KMS-11 (cell line): ENCODE results near the gene INTS6.

Experiments
- H2AFZ ChIP-seq: fragments of 200-600 bp; sonication (generic); 2 replicates; pipeline ENCODE4 v1.6.1; 2016; ENCODE audit warnings: antibody characterized with exemption, mixed run types, low read depth
- H3K27ac ChIP-seq: fragments of 200-600 bp; sonication (generic); 2 replicates; pipeline ENCODE4 v1.6.1; 2016; ENCODE audit warnings: mild to moderate bottlenecking, mixed run types
- H3K27me3 ChIP-seq: fragments of 200-600 bp; sonication (generic); 2 replicates; pipeline ENCODE4 v1.6.1; 2017; ENCODE audit warnings: mild to moderate bottlenecking, low read depth, mixed run types, moderate library complexity; ENCODE audit not compliant: insufficient read depth
- H3K36me3 ChIP-seq: fragments of 200-600 bp; sonication (generic); 2 replicates; pipeline ENCODE4 v1.6.1; 2017; ENCODE audit warnings: mild to moderate bottlenecking, mixed run types; ENCODE audit not compliant: insufficient read depth
- H3K4me1 ChIP-seq: fragments of 200-600 bp; sonication (generic); 2 replicates; pipeline ENCODE4 v1.6.1; 2016; ENCODE audit warnings: mild to moderate bottlenecking, low read depth, mixed run types; ENCODE audit not compliant: poor library complexity, severe bottlenecking
- H3K4me2 ChIP-seq: fragments of 200-600 bp; sonication (generic); 2 replicates; pipeline ENCODE4 v1.7.0; 2016; ENCODE audit warnings: mild to moderate bottlenecking, mixed run types
- H3K4me3 ChIP-seq: fragments of 200-600 bp; sonication (generic); IDR thresholded peaks from 2 replicates; pipeline ENCODE4 v1.6.1; 2017; ENCODE audit warnings: low read depth, low read length, mixed read lengths; ENCODE audit not compliant: insufficient read depth
- H3K79me2 ChIP-seq: fragments of 200-600 bp; sonication (generic); 2 replicates; pipeline ENCODE4 v1.6.1; 2016; ENCODE audit warnings: low read depth, mixed run types; ENCODE audit not compliant: insufficient read depth
- H3K9ac ChIP-seq: fragments of 200-600 bp; sonication (generic); 2 replicates; pipeline ENCODE4 v1.6.1; 2016; ENCODE audit warnings: mild to moderate bottlenecking, mixed run types
- H4K20me1 ChIP-seq: fragments of 200-600 bp; sonication (generic); 2 replicates; pipeline ENCODE4 v1.6.1; 2016; ENCODE audit warnings: mild to moderate bottlenecking, mixed run types; ENCODE audit not compliant: insufficient read depth
- TF ChIP-seq, protein P1 (sequence below): fragments of 200-600 bp; sonication (generic); conservative IDR thresholded peaks from 2 replicates; pipeline ENCODE4 v1.6.1; 2017; ENCODE audit warnings: low read depth, mild to moderate bottlenecking, antibody characterized with exemption, low read length, moderate library complexity, mixed read lengths

Gene INTS6

DNA sequence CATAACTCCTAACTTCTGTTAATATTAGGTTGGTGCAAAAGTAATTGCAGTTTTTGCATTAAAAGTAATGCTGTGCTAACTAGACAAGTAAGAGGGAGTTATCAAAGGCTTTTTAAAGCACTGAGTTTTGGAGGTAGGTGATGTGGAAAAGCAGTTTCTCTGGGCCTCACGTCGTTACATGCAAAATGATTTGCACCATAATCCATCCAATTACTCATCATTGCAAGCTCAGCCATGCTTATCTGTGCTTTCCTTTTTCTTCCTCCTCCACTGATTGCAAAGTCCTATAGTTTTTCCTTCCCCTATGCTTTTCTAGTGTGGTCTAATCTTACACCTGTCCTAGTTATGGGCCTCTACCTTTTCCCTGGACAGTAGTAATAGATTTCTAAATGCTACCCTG lies 35.4 kb upstream of the INTS6 start:
- no peak overlapping the region for H3K4me2 ChIP-seq
- H3K36me3 ChIP-seq, result no peaks in the 10 kb centered on the region
- no peak overlapping the region for H2AFZ ChIP-seq
- no peaks in the 10 kb centered on the region for H3K4me1 ChIP-seq
- H3K4me3 ChIP-seq, result no peak overlapping the region
- H3K79me2 ChIP-seq, result no peaks in the 10 kb centered on the region
- no peak overlapping the region for H3K9ac ChIP-seq
- no peaks in the 10 kb centered on the region for H4K20me1 ChIP-seq
- H3K27me3 ChIP-seq, result no peaks in the 10 kb centered on the region
- TF ChIP-seq, protein P1, sequence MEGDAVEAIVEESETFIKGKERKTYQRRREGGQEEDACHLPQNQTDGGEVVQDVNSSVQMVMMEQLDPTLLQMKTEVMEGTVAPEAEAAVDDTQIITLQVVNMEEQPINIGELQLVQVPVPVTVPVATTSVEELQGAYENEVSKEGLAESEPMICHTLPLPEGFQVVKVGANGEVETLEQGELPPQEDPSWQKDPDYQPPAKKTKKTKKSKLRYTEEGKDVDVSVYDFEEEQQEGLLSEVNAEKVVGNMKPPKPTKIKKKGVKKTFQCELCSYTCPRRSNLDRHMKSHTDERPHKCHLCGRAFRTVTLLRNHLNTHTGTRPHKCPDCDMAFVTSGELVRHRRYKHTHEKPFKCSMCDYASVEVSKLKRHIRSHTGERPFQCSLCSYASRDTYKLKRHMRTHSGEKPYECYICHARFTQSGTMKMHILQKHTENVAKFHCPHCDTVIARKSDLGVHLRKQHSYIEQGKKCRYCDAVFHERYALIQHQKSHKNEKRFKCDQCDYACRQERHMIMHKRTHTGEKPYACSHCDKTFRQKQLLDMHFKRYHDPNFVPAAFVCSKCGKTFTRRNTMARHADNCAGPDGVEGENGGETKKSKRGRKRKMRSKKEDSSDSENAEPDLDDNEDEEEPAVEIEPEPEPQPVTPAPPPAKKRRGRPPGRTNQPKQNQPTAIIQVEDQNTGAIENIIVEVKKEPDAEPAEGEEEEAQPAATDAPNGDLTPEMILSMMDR, result no peak
- H3K27ac ChIP-seq, result no peak overlapping the region

DNA sequence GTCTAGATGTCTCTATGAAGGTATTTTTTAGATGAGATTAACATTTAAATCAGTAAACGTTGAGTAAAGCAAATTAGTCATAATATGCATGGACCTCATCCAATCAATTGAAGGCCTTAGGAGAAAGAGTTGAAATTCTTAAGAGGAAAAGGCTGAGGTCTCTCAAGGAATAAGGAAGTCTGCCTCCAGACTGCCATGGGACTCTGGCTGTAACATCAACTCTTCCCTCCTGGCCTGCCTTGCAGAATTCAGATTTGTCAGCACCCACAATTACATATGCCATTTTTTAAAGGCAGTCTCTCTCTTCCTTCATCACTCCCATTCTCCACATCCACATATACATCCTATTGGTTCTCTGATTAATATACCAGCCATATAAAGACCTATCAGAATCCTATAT lies 28.8 kb upstream of the INTS6 start:
- no peak overlapping the region for H3K4me3 ChIP-seq
- no peaks in the 10 kb centered on the region for H3K36me3 ChIP-seq
- TF ChIP-seq, protein P1, result no peak
- no peaks in the 10 kb centered on the region for H3K27me3 ChIP-seq
- no peaks in the 10 kb centered on the region for H3K79me2 ChIP-seq
- no peak overlapping the region for H3K9ac ChIP-seq
- H4K20me1 ChIP-seq, result no peaks in the 10 kb centered on the region
- H3K4me2 ChIP-seq, result no peak overlapping the region
- no peak overlapping the region for H2AFZ ChIP-seq
- no peak overlapping the region for H3K27ac ChIP-seq
- no peaks in the 10 kb centered on the region for H3K4me1 ChIP-seq

DNA sequence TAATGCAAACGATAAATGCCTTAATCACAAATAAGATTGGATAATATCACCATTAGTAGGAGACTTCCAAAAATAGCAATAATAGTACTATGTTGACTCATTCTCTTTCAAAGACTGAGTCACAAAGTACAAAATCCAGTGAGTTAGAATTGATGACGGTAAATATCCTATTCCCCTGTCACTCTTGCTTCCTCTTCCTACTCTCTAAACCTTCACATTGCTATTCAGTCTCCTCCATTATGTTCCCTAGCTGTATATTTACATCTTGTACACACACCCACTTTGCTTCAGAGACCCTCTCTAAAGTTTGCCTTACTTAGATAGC lies 26.3 kb upstream of the INTS6 start:
- Histone ChIP-seq H3K27me3 (no peaks in the 10 kb centered on the region), H3K4me2 (no peak overlapping the region), H2AFZ (no peak overlapping the region), H3K4me3 (no peak overlapping the region), H3K36me3 (no peaks in the 10 kb centered on the region), H3K79me2 (no peaks in the 10 kb centered on the region), H4K20me1 (no peaks in the 10 kb centered on the region), H3K4me1 (no peaks in the 10 kb centered on the region), H3K27ac (no peak overlapping the region), H3K9ac (no peak overlapping the region)
- TF ChIP-seq, protein P1, result no peak

DNA sequence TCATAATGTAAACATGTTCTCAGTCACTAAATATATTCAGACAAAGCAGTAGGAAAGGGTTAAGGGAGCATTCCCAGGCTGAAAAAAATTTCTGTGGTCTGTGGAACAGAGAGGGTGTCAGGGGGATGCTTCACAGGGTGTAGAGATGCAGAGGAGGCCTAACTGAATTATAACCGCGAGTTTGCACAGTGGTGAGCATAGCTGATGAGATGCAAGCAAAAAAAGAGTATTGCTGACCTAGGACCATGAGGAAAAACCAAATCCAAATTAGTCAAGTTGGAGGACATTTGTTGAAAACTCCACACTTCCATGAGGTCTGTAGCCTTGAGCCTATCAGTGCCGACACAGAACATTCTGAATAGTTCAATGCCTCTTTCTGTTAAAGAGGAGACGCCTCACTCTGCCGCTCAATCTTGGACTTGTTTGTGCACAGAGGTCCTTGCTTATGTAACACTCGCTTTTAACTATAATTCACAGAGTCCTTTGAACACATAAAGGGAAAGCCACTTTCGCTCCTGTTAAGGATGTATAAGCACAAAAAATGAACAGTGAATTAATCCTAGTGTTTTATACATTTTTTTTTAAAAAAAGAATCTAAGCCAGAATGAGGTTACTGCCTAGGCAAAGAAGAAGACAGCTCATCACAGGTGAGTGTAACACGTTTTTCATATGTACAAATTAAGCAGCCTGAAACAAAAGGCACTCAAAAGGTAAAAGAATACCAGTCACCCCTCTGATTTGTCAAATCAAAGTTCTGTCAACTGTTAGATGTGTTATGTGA lies 25.8 kb upstream of the INTS6 start:
- Histone ChIP-seq H3K36me3 (no peaks in the 10 kb centered on the region), H3K27ac (no peak overlapping the region), H3K9ac (no peak overlapping the region), H3K4me1 (no peaks in the 10 kb centered on the region), H4K20me1 (no peaks in the 10 kb centered on the region), H3K4me3 (no peak overlapping the region), H2AFZ (no peak overlapping the region), H3K79me2 (no peaks in the 10 kb centered on the region), H3K4me2 (no peak overlapping the region), H3K27me3 (no peaks in the 10 kb centered on the region)
- TF ChIP-seq, protein P1, result no peak
